SK-N-SH (cell line): ENCODE measurements around the gene PASK.

Source experiments
- CHD2 ChIP-seq: fragments of 150-350 bp; IDR thresholded peaks from 2 replicates; pipeline ENCODE4 v1.6.1; 2018; ENCODE audit warnings: low read length; ENCODE audit not compliant: partially characterized antibody
- CTCF ChIP-seq: fragments of 200-600 bp; sonication (generic); IDR thresholded peaks from 2 replicates; pipeline ENCODE4 v1.6.1; 2017; ENCODE audit warnings: antibody characterized with exemption, mild to moderate bottlenecking, moderate library complexity
- FOSL2 ChIP-seq: IDR thresholded peaks from 2 replicates; pipeline ENCODE4 v1.4.0; 2012; ENCODE audit warnings: low read depth, mild to moderate bottlenecking, moderate library complexity, borderline replicate concordance
- FOXJ3 ChIP-seq: sonication (generic); formaldehyde crosslinking; IDR thresholded peaks from 2 replicates; pipeline ENCODE4 v1.5.1; 2020; ENCODE audit warnings: mild to moderate bottlenecking, missing genetic modification reagents
- GABPA ChIP-seq: IDR thresholded peaks from 2 replicates; pipeline ENCODE4 v1.4.0; 2012; ENCODE audit warnings: low read depth, mild to moderate bottlenecking
- JUND ChIP-seq: IDR thresholded peaks from 2 replicates; pipeline ENCODE4 v1.4.0; 2012
- MEF2A ChIP-seq: IDR thresholded peaks from 2 replicates; pipeline ENCODE4 v1.4.0; 2012; ENCODE audit warnings: low read depth, borderline replicate concordance
- POLR2AphosphoS5 ChIP-seq: IDR thresholded peaks from 2 replicates; pipeline ENCODE4 v1.6.1; 2012; ENCODE audit warnings: low read depth, low read length
- USF2 ChIP-seq: fragments of 150-350 bp; IDR thresholded peaks from 2 replicates; pipeline ENCODE4 v1.6.1; 2017; ENCODE audit warnings: antibody characterized with exemption, low read length, low read depth, borderline replicate concordance

GRCh38 chr2:241141214-241141770 lies 8.0 kb downstream of the PASK start:
- TF ChIP-seq CTCF (no peak), USF2 (no peak), GABPA (no peak), FOXJ3 (CRISPR knock-in tag) (no peak), MEF2A (no peak), POLR2AphosphoS5 (no peak), FOSL2 (no peak), CHD2 (no peak), JUND (no peak)
